Smooth muscle cell of the coronary artery (primary cell): ENCODE results near the gene DLG3. TPM values are rescaled to one million over a fixed set of nuclear protein-coding genes. Genes with fewer than 3 reads are reported as not detected.

ENCODE experiments used
- total RNA-seq: library from RNA; depleted of rRNA; stranded (reverse); fragments of >200 nt; gene quantifications from 2 replicates; pipeline ENCODE4 v1.2.3, GENCODE V29; 2014; ENCODE audit warnings: low replicate concordance

Gene DLG3
- total RNA-seq: 15.8 and 17.4 TPM in 2 replicates

DNA sequence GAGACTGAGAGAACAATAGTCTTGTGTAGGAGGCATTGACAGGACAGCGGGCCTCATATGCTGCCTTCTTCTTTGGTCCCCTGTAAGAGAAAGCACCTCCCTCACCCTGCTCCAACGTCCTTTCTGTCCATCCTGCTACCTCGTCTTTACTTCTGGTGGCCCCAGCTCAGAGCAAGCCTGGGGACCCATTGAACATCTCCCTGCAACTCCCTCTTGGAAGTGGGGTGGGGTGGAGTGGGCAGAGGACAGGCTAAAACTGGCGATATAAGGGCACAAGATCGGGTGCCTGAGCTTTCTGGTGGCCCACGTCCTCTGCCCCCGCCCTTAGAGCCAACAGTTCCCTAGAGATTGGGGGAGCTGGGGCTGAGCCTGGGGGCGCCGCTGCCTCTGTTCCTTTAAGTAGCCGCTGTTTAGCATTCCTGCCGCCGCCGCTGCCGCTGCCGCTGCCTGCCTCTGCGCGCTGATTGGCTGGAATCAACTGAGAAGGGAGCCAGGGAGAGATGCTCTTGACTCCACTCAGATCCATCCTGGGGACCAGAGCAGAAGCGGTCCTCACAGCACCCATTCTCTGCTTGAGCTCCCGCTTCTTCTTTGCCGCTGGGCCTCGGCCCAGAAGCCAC lies at the start of gene DLG3:
TSS of gene DLG3 (plus strand) at position 510 of the 620 bp plus-strand sequence. CDS start 367 bp downstream, outside the sequence.

GRCh38 chrX:70422851-70423341 lies 21.7 kb upstream of the DLG3 start, which contains the start of gene GDPD2:
Gene GDPD2, plus strand, starts transcription at chrX:70423314. Its CDS starts 1,671 bp downstream, at chrX:70424985.

Other genes with a start within 250 kb of the DLG3 start
- gene AWAT1, start 210.2 kb upstream of the DLG3 start, total RNA-seq: not detected in 2 replicates
- gene P2RY4, start 184.6 kb upstream of the DLG3 start, total RNA-seq: under 0.01 TPM in 1 of 2 replicates, not detected in the other
- gene ARR3, start 176.5 kb upstream of the DLG3 start, total RNA-seq: not detected in 2 replicates
- not detected in 2 replicates for gene RAB41, start 162.7 kb upstream of the DLG3 start, total RNA-seq
- gene PDZD11, start 154.9 kb upstream of the DLG3 start, total RNA-seq: 32.6 and 51.2 TPM in 2 replicates
- 0.59 and 5.2 TPM in 2 replicates for gene KIF4A, start 154.7 kb upstream of the DLG3 start, total RNA-seq
- not detected in 2 replicates for gene GDPD2, start 21.5 kb upstream of the DLG3 start, total RNA-seq